H1 (cell line): ENCODE measurements around the gene TSGA10IP. TPM values are rescaled to one million over a fixed set of nuclear protein-coding genes. Genes with fewer than 3 reads are reported as not detected.

Experiments
- RXRA ChIP-seq: IDR thresholded peaks from 2 replicates; pipeline ENCODE4 v1.6.1; 2011; ENCODE audit warnings: low read depth, mild to moderate bottlenecking, low read length, moderate library complexity; ENCODE audit not compliant: insufficient read depth
- SIX5 ChIP-seq: IDR thresholded peaks from 2 replicates; pipeline ENCODE4 v1.6.1; 2011; ENCODE audit warnings: mild to moderate bottlenecking, low read depth, low read length
- polyA plus RNA-seq, 7 experiments: library from polyadenylated mRNA; depleted of rRNA in 3 of 7; stranded (reverse) in 5 of 7; unstranded in 2 of 7; fragments of >200 nt in 5 of 7; fragments of 200-250 nt in 2 of 7; gene quantifications; 1 replicate in 5 of 7; 2 replicates in 1 of 7; 4 replicates in 1 of 7; pipeline versions ENCODE4 v1.2.1 to v1.2.3, GENCODE V29; 2011 to 2013; ENCODE audit warnings: missing spikeins in 2 of 7, mixed read lengths in 2 of 7
- total RNA-seq: library from RNA; stranded (reverse); fragmentation: NEBNext Ultra II Directional; extraction: Animal tissue kit (Norgen Biotek cat#: 25700); gene quantifications from 2 replicates; pipeline ENCODE4 v1.2.1, GENCODE V29; 2021
- TF ChIP-seq, protein P1 (sequence below), 3 experiments: IDR thresholded peaks; 1 replicate in 2 of 3; 2 replicates in 1 of 3; pipeline versions ENCODE4 v1.5.1 to v1.6.1; 2011; ENCODE audit warnings: low read length in 3 of 3, mild to moderate bottlenecking in 3 of 3, inconsistent platforms in 2 of 3, low read depth in 1 of 3, moderate library complexity in 1 of 3; ENCODE audit not compliant: insufficient read depth in 1 of 3; ENCODE audit errors: control extremely low read depth in 1 of 3

Gene TSGA10IP
- total and polyA plus RNA-seq, 2 of the 8 experiments (the other 6 are each of a cell fraction or from before 2014, with no cell fraction given): 1.9 to 6.0 TPM

GRCh38 chr11:65912845-65913244 lies 32.4 kb upstream of the TSGA10IP start (continued):
- TF ChIP-seq RXRA (no peak), SIX5 (no peak)
- TF ChIP-seq, protein P1, sequence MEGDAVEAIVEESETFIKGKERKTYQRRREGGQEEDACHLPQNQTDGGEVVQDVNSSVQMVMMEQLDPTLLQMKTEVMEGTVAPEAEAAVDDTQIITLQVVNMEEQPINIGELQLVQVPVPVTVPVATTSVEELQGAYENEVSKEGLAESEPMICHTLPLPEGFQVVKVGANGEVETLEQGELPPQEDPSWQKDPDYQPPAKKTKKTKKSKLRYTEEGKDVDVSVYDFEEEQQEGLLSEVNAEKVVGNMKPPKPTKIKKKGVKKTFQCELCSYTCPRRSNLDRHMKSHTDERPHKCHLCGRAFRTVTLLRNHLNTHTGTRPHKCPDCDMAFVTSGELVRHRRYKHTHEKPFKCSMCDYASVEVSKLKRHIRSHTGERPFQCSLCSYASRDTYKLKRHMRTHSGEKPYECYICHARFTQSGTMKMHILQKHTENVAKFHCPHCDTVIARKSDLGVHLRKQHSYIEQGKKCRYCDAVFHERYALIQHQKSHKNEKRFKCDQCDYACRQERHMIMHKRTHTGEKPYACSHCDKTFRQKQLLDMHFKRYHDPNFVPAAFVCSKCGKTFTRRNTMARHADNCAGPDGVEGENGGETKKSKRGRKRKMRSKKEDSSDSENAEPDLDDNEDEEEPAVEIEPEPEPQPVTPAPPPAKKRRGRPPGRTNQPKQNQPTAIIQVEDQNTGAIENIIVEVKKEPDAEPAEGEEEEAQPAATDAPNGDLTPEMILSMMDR (IDR thresholded peaks at IDR 0.05; ENCODE audit: control extremely low read depth in 1 of 3, insufficient read depth in 1 of 3, low read depth in 1 of 3, low read length in 3 of 3): no peak
